Adipose tissue (tissue), 3 donors: ENCODE data around the gene TRABD2B. TPM values are rescaled to one million over a fixed set of nuclear protein-coding genes. Genes with fewer than 3 reads are reported as not detected.
"Not testable (repeated sequence)": the region's sequence is repeated elsewhere in the genome, so short reads cannot be mapped to it uniquely, and the experiment has no call there.

Experiments
- H3K27ac ChIP-seq: one replicate; pipeline ENCODE4 v1.5.1; 2013; ENCODE audit warnings: low read depth, low read length
- WGBS, 3 donors: extraction: QIAGEN DNeasy Blood & Tissue Kit; methylation state at CpG; one replicate each; pipeline ENCODE4 v1.1.7; 2013; 5-methylcytosine and 5-hydroxymethylcytosine counted together
- polyA plus RNA-seq, 3 donors: library from polyadenylated mRNA; stranded (reverse); fragments of 200-250 nt; gene quantifications; one replicate each; pipeline ENCODE4 v1.2.3, GENCODE V29; 2013
- donor health status: healthy with polysubstance abuse.
- donor health status: Bipolar disorder and iron deficiency.
- donor health status: healthy.

The TRABD2B gene
- polyA plus RNA-seq, 3 donors = 0.46 to 2.4 (median 1.0) TPM

DNA sequence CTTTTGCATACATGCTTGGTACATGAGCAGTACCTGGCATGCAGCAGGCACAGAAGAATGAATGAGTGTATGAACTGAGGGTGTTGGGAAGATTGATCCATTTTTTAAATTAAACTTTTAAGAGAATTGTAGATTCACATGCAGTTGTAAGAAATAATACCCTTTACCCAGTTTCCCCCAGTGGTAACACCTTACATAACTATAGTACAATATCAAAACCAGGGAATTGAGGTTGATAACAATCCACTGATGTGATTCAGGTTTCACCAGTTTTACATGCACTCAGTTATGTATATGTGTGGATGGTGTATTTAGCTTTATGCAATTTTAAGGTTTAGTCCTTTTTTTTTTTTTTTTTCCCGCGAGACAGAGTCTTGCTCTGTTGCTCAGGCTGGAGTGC, 20.5 kb downstream of the TRABD2B start:
- 83 to 100% (median 100%) methylated on average over 2 of the region's 2 CpGs for WGBS, 3 donors
- H3K27ac ChIP-seq = no peak overlapping the region

DNA sequence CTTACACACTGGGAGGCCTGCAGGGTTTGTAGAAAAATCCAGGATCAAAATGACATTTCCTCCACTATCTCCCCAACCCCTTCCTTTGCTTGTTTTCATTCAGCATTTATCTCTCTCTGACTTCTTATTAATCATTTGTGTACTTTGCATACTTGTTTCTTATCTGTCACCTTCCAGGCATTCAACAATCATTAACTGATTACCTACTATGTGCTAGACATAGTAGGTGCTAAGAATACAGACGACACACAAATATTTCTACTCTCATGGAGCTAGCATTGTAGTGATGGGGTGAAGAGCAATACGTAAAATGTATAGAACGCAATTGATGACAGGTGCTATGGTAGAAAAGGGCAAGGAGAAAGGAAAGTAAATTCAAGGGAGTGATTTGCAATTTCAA, 20.9 kb downstream of the TRABD2B start:
- no peak overlapping the region for H3K27ac ChIP-seq
- WGBS, 3 donors = 73 to 92% (median 78%) methylated on average over 3 of the region's 3 CpGs

DNA sequence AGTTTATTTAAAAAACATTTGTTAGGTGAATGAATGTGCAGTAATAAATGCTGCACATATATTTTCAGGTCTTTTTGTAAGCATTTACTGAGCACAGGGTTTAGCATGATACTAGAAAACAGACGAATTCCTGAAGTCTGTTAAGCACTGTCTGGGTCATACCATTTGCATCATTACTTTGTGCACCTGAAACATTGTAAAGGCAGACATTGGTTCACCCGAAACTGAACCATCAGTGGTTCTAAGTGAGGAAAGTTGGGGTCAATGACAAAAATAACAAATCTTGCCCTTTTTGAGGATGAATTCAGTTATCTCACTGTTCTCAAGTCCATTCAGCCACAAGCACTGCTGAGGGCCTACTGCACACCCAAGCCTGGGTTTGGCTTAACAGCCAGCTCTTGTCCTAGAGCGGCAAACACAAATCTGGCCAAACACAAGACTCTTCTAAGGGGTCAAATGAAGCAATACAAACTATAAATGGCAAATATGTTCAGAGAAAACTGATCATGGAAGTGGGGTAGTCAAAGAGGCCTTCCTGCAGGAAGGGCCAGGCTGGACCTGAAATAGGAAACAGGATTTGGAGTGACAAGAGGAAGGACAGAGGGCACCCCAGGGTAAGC, 21.8 kb downstream of the TRABD2B start:
- 63 to 94% (median 67%) methylated on average over 3 of the region's 3 CpGs for WGBS, 3 donors
- no peak overlapping the region for H3K27ac ChIP-seq

DNA sequence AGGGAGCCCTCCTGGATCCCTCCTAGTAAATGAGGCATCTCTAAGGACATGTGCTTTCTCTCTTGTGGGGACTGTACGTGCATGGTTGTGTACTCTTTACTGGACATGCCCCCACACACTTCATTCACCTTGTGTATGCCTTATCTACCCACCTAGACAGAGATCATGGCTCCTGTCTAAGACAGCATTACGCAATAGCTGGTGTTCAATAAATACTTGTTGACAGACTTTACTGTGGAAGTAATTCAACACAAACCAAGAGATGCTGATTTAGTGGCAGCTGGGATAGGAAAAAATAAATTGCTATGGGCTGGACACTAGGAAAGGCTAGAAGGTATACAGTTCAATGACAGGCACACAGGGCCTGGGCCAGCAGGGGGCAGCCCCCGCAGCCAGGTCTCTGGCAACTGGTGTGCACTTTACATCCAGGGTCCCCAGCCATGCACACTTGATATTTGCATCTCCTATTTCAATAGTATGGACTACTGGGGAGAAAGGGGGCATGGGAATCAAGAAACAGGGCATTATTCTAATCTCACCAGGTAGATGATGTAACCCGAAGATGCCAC, 24.2 kb downstream of the TRABD2B start:
- no peak overlapping the region for H3K27ac ChIP-seq
- 77 to 93% (median 93%) methylated on average over 4 of the region's 4 CpGs for WGBS, 3 donors

DNA sequence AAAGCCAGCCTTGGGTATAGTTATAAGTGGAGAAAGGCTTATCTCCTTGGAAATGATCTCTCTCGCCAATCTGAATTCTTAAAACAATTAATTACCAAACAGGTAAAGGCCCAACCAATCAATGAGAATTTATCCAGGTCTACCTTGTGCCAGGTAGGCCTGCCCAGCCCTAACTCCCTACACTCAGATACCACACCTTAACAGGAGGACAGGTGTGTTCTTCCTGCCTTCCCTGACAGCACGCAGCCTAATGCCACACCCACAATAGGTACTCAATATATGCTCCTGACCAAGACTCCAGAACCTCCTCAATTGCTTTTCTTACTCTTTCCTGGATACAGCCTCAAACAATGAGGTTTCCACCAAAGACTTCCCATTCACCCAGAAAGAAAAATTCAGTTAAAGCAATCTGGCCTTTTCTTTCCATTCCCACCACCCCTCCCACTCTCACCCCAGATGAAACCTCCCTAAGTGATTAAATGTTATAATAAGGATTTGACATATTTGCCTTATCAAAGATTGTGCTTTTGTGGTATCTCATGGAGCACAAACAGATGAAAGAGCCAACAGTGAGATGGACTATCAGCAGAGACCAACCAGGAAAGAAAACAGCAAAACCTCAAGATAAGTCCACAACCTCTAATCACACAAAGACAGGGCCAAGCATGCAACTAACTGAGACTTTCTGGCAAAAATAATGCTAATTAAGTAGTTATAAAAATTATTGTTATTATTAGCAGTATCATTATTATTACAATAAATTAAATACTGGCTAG, 25.6 kb downstream of the TRABD2B start:
- 85 to 93% (median 87%) methylated on average over 2 of the region's 2 CpGs for WGBS, 3 donors
- no peak overlapping the region for H3K27ac ChIP-seq

DNA sequence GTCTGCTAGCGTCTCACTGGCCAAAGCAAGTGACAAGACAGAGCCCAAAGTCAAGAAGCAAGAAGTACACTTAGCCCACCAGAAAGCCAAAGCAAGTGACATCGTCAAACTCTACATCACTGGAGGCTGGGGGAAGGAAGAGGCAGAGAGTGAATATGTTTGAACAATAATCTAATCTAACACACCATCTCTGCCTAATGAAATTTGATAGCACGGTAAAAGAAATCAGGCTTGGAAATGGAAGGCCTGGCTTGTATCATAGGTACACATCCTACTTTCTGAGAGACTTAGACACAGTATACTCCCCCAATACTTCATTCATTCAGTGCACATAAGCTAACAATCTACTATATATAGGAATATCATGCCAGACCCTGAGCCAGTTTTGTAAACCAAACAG, 26.3 kb downstream of the TRABD2B start:
- H3K27ac ChIP-seq = no peak overlapping the region
- WGBS, 3 donors = 68 to 94% (median 85%) methylated on average over 3 of the region's 3 CpGs

DNA sequence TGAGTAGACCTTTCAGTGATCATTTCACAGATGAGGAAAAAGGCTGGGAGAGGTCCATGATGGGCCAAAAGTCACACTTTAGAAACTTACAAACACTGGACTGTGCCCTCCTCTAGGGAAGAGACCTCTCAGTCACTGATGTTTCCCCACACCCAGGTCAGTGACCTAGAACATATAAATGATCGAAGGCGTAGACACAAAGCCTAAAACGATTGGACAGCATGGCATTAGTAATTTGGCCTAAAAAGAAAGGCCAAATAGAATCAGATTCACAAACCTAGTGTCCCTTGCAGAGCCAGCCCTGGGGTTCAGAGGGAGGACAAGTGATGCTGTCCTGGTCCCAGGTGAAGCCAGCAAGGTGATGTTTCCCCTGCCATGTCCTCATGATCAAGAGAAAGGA, 27.7 kb downstream of the TRABD2B start:
- WGBS, 3 donors = 81 to 89% (median 84%) methylated on average over 3 of the region's 3 CpGs
- no peak overlapping the region for H3K27ac ChIP-seq

DNA sequence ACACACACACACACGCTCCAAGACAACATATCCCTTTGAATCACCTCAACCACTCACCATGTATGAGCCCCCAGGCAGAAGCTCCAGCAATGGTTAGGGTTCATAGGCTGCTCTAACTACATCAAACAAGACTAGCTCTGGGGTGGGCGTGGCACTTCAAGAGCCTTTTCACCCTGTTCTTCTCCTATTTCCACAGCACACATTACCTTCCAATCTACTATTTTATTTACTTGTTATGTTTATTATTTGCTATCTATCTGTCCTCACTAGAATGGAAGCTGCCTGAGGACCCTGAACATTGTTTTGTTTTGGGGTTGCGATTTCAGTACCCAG, 28.7 kb downstream of the TRABD2B start:
- WGBS, 3 donors = 83 to 87% (median 84%) methylated on average over 3 of the region's 3 CpGs
- H3K27ac ChIP-seq = no peak overlapping the region

DNA sequence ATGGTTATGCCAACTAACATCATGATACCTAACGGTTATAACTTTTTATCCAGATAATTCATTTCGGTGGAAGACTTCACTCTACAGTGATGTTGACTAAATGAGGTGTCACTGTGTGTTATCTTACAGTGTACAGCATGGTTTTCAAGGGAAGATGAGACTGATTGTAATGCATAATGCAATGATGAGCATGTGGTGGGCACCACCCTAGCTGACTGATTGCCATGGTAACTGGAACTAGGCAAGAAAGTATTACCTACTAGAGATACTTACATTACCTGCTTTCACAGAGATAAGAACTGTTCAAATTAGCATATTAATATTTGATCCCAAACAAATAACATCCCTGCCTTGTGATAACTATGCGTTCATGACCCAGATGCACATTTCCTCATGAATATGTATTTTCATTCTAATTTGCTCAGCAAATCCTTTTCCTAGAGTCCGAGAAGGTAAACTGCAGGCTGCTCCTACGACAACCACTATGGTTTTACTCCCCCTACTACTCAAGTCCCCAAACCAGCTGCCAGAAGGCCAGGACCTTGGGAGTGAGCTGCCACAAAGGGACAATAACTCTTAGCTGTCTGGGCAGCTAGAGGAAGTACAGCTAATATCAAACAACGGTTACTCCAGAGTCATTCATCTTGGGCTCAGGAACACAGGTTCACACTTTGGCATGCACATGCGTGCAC, 29.2 kb downstream of the TRABD2B start:
- 66 to 74% (median 67%) methylated on average over 7 of the region's 7 CpGs for WGBS, 3 donors
- H3K27ac ChIP-seq = no peak overlapping the region

DNA sequence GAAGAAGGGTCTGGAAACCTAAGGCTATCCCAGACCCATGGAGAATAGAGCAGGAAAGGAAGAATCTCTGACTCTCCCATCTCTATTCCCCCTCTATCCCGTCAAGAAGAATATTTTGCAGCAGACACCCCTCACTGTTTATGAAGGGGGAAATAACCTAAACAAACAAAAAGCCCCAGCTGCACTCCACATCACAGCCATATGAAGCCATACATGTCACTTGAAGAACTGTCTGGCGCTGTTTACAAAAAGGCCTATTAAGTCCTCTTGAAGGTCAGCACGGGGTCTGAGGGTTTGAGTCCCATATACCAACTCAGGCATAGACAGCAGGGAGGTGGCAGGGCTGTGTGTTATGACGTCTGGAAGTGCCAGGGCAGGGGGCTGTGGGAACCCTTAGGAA, 31.4 kb downstream of the TRABD2B start:
- no peak overlapping the region for H3K27ac ChIP-seq
- 84 to 91% (median 84%) methylated on average over 4 of the region's 4 CpGs for WGBS, 3 donors

DNA sequence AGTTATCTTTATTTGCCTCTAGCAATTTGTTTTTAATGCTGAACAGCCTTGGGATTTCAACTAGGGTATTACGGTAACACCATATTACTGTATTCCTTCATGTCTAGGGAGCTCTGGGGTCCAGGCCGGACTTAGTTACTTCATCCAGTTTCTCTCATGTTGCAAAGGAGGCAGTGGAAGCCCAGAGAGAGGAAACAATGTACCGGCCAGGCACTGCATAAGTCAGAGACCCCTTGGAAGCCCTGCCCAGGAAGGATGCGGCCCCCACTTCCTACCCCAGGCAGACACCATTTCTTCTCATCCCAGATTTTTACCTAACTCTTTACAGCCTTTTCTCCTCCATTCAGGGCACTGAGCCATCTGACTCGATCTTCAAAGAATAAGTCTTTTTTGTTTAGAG, 32.5 kb downstream of the TRABD2B start:
- no peak overlapping the region for H3K27ac ChIP-seq
- WGBS, 3 donors = 68 to 76% (median 74%) methylated on average over 5 of the region's 5 CpGs

DNA sequence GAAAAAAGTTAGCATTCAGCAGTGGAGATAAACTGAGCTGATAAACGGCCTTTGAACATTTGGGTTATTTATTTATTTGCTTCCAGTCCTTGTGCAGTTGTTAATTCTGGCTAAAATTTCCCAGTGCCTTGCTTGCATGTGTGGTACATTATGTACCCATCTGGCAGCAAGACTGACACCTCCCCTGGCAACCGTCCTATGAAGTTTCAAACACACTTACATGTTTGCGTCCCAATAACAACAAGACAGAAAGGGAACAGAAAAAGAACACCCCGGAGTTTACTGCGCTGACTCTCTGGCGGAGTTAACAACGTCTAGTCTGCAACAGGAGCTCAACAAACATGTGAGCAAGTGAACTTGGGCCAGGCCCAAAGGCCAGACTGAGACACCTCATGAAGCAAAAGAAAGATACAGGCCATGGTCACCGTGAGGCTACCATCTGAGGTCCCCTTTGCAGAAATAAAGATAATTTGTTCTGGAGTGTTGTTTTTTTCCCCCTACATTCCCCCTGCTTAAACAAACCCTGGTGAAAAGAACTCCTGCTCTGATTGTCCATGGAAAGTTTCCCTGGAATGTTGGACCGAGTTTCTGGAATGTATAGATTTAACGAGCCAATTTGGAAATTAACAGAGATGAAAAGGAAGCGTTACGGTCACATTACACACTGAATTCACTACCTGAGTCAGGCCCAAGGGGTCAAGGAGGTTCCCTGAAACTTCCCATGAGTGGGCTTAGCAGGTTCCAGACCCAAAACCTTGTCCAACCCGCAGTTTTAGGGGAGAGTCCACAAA, 33.4 kb downstream of the TRABD2B start:
- WGBS, 3 donors = 38 to 77% (median 75%) methylated on average over 13 of the region's 13 CpGs
- no peak overlapping the region for H3K27ac ChIP-seq

DNA sequence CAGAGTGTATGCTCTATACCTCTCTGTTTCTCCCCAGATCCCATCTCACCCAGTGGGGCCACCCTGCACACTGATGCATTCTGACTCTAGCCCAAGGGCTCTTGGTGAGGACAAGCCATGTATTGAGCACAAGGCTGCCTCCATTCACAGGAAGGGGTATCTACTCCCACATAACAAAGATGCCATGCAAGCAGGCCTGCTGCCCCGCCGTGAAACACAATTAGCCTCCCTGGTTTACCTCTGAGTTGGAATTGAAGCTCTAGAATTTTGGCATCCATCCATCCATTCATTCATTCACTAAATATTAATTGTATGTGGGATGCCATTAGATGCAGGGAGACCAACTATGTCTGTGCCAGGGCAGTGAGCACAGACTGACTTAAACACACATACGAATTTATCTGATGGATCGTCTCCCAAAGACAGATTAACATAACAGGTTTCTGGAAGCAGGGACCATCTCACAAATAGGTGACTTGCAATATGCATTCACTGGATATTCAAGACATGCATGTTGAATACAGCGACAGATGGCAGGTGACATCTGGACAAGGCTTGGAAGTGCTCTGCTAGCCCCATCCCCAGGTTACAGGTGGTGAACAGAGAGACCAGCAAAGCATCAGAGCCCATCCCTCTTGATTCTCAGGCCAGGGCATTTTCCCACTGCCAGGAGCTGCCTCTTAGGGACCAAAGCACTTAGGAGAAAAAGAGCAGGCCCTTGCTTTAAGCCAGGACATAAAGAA, 34.3 kb downstream of the TRABD2B start:
- no peak overlapping the region for H3K27ac ChIP-seq
- WGBS, 3 donors = 65 to 91% (median 88%) methylated on average over 5 of the region's 5 CpGs

DNA sequence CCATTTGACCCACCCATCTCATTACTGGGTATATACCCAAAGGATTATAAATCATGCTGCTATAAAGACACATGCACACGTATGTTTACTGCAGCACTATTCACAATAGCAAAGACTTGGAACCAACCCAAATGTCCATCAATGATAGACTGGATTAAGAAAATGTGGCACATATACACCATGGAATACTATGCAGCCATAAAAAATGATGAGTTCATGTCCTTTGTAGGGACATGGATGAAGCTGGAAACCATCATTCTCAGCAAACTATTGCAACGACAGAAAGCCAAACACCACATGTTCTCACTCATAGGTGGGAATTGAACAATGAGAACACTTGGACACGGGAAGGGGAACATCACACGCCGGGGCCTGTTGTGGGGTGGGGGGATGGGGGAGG, 35.4 kb downstream of the TRABD2B start:
- 90 to 96% (median 95%) methylated on average over 4 to 5 of the region's 5 CpGs for WGBS, 3 donors

DNA sequence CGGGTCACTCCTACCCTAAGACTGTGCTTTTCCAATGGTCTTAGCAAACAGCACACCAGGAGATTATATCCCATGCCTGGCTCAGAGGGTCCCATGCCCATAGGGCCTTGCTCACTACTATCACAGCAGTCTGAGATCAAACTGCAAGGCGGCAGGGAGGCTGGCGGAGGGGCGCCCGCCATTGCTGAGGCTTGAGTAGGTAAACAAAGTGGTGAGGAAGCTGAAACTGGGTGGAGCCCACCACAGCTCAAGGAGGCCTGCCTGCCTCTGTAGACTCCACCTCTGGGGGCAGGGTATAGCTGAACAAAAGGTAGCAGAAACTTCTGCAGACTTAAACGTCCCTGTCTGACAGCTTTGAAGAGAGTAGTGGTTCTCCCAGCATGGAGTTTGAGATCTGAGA, 40.7 kb downstream of the TRABD2B start:
- WGBS, 3 donors = 90 to 98% (median 96%) methylated on average over 5 to 6 of the region's 6 CpGs
- H3K27ac ChIP-seq = not testable (repeated sequence)

More for the DNA sequence above, 35.4 kb downstream of the TRABD2B start:
- not testable (repeated sequence) for H3K27ac ChIP-seq

DNA sequence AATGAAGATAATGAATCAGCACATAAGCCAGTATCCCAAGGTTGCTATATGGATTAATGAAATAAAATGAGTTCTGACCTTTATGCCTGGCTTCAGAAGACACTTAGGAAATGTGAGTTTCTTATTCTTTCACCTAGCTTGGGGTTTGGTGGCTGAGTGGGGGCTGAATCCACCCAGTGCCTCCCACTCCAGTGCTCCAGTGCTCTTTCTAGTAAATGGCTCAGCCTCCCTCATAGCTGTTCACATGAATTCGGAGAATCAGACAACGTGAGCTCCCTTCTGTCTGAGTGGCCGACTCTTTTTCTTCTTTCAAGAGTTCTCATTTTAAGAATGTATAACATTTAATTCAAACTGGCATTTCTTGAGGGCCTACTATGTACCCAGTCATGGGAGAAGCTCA, 43.5 kb downstream of the TRABD2B start:
- 95 to 99% (median 97%) methylated on average over 3 of the region's 3 CpGs for WGBS, 3 donors
- no peak overlapping the region for H3K27ac ChIP-seq

DNA sequence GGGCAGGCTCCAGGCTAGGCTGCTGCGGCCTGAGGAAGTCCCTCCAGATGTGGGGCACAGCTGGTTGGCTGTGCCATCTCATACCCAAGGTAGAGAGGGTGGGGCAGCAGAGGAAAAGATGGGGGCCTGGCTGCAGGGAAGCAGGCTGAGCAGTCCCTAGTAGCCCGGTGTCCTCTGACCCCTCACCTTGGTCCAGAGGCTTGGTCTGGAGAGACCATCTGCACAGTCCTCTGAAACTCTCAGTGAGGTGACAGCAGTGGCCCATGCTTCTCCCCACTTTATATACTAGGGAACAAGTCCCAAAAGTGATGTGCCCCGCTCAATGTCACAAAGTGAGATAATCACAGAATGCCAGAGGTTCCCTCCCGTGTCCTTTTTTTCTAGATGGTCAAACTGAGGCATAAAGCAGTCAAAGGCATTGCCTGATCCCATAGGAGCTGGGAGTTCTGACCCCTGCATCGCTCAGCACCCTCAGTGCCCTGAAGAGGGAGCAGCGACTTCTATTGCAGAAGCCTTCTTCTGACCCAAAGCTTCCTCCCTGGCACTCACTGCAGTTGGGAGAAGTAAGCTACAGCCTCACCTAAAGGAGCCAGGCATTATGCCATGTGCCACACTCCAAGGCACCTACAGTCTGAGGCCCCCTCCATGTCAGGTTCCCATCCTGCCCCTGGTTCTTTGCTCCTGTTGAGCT, 45.5 kb downstream of the TRABD2B start:
- H3K27ac ChIP-seq = no peak overlapping the region
- WGBS, 3 donors = 80 to 90% (median 81%) methylated on average over 6 of the region's 6 CpGs
